ENCODE data around the gene ITGAE.
"Not testable (repeated sequence)": the region's sequence is repeated elsewhere in the genome, so short reads cannot be mapped to it uniquely, and the experiment has no call there.

DNA sequence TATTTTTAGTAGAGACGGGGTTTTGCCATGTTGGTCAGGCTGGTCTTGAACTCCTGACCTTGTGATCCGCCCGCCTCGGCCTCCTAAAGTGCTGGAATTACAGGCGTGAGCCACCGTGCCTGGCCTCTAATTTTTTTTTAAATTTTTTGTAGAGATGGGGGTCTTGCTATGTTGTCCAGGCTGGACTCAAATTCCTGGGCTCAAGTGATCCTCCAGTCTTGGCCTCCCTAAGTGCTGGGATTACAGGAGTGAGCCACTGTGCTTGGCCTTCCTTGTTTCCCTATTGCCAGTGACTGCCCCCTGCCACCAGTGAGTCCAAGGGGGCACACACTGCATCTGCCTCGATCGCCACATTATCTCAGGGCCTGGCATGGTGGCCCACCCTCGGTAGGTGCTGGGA is 6.8 kb downstream of the ITGAE start:
- TF ChIP-seq, protein P1, sequence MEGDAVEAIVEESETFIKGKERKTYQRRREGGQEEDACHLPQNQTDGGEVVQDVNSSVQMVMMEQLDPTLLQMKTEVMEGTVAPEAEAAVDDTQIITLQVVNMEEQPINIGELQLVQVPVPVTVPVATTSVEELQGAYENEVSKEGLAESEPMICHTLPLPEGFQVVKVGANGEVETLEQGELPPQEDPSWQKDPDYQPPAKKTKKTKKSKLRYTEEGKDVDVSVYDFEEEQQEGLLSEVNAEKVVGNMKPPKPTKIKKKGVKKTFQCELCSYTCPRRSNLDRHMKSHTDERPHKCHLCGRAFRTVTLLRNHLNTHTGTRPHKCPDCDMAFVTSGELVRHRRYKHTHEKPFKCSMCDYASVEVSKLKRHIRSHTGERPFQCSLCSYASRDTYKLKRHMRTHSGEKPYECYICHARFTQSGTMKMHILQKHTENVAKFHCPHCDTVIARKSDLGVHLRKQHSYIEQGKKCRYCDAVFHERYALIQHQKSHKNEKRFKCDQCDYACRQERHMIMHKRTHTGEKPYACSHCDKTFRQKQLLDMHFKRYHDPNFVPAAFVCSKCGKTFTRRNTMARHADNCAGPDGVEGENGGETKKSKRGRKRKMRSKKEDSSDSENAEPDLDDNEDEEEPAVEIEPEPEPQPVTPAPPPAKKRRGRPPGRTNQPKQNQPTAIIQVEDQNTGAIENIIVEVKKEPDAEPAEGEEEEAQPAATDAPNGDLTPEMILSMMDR (IDR thresholded peaks at IDR 0.05): not testable (repeated sequence)
- TF ChIP-seq POLR2A (IDR thresholded peaks at IDR 0.05; ENCODE audit: low read depth); EP300 (IDR thresholded peaks at IDR 0.05); POLR2AphosphoS5 (IDR thresholded peaks at IDR 0.05): not testable (repeated sequence)

Measured in esophagus muscularis mucosa (tissue), 4 donors.